Parathyroid adenoma (tissue), 2 donors: ENCODE results near the gene SNX8.

ENCODE experiments used
- H2AFZ ChIP-seq: fragments of 300-600 bp; sonication (generic); one replicate; pipeline ENCODE4 v1.7.0; 2017; ENCODE audit warnings: antibody characterized with exemption, mild to moderate bottlenecking
- H3K27ac ChIP-seq: fragments of 300-600 bp; sonication (generic); one replicate; pipeline ENCODE4 v1.7.0; 2017
- H3K27me3 ChIP-seq: fragments of 300-600 bp; sonication (generic); one replicate; pipeline ENCODE4 v1.7.0; 2017; ENCODE audit warnings: low read length; ENCODE audit not compliant: control insufficient read depth, insufficient read depth
- H3K36me3 ChIP-seq: fragments of 300-600 bp; sonication (generic); one replicate; pipeline ENCODE4 v1.7.0; 2017; ENCODE audit warnings: low read length; ENCODE audit not compliant: control insufficient read depth, insufficient read depth
- H3K4me1 ChIP-seq: fragments of 300-600 bp; sonication (generic); one replicate; pipeline ENCODE4 v1.7.0; 2017; ENCODE audit warnings: control low read depth
- H3K4me2 ChIP-seq: fragments of 300-600 bp; sonication (generic); one replicate; pipeline ENCODE4 v1.7.0; 2017; ENCODE audit warnings: low read length
- H3K4me3 ChIP-seq: fragments of 300-600 bp; sonication (generic); one replicate; pipeline ENCODE4 v1.7.0; 2017; ENCODE audit warnings: low read depth, low read length
- H3K79me2 ChIP-seq: fragments of 300-600 bp; sonication (generic); one replicate; pipeline ENCODE4 v1.7.0; 2017; ENCODE audit warnings: control low read depth
- H3K9ac ChIP-seq: fragments of 300-600 bp; sonication (generic); one replicate; pipeline ENCODE4 v1.7.0; 2017; ENCODE audit warnings: mild to moderate bottlenecking
- H3K9me3 ChIP-seq: fragments of 300-600 bp; sonication (generic); one replicate; pipeline ENCODE4 v1.7.0; 2017; ENCODE audit warnings: low read length; ENCODE audit not compliant: control insufficient read depth
- CTCF ChIP-seq: fragments of 300-600 bp; sonication (generic); IDR thresholded peaks from one replicate; pipeline ENCODE4 v1.7.0; 2017; ENCODE audit warnings: antibody characterized with exemption, mild to moderate bottlenecking
- donor health status: primary hyperparathyroidism.

The SNX8 gene

DNA sequence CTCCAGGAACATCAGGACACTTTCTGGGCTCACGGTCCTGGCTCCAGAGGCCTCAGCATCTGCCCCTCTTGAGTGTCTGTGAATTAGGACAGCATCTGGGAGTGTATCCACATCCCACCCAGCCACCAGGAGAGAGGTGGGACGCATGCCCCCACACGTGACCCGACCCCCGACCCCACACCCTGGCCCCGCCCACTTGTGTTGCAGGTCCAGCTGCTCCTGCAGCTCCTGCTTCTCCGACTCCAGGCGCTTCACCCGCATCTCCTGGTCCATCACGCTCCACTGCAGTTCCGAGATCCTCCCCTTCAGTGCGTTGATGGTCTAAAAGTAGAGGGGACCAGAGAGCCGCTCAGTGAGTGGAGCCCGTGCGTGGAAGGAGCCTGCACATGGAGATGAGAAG lies 95.1 kb downstream of the SNX8 start:
- no peaks in the 10 kb centered on the region for H3K27me3 ChIP-seq
- H3K36me3 ChIP-seq = peaks cover 2% of the 10 kb centered on the region
- no peaks in the 10 kb centered on the region for H3K9me3 ChIP-seq

GRCh38 chr7:2218444-2218785 lies 95.8 kb downstream of the SNX8 start:
- H3K9me3 ChIP-seq = no peaks in the 10 kb centered on the region
- no peak overlapping the region for H3K9ac ChIP-seq
- H3K4me1 ChIP-seq = no peaks in the 10 kb centered on the region
- peaks cover 2% of the 10 kb centered on the region for H3K36me3 ChIP-seq
- no peak overlapping the region for H2AFZ ChIP-seq
- no peak overlapping the region for H3K4me2 ChIP-seq
- no peak for TF ChIP-seq CTCF
- H3K27me3 ChIP-seq = no peaks in the 10 kb centered on the region
- H3K79me2 ChIP-seq = no peaks in the 10 kb centered on the region
- no peak overlapping the region for H3K4me3 ChIP-seq
- no peak overlapping the region for H3K27ac ChIP-seq

More for the DNA sequence above, 95.1 kb downstream of the SNX8 start:
- H3K4me1 ChIP-seq = no peaks in the 10 kb centered on the region
- no peak overlapping the region for H3K27ac ChIP-seq
- H3K4me3 ChIP-seq = no peak overlapping the region
- H3K4me2 ChIP-seq = no peak overlapping the region
- peaks cover under 1% of the 10 kb centered on the region for H3K79me2 ChIP-seq
- H3K9ac ChIP-seq = no peak overlapping the region
- TF ChIP-seq CTCF = no peak
- H2AFZ ChIP-seq = no peak overlapping the region

- H3K9me3 ChIP-seq = no peaks in the 10 kb centered on the region
- no peak overlapping the region for H3K9ac ChIP-seq
- H3K4me3 ChIP-seq = no peak overlapping the region
- no peaks in the 10 kb centered on the region for H3K27me3 ChIP-seq
- no peak overlapping the region for H3K4me2 ChIP-seq
- no peak overlapping the region for H3K27ac ChIP-seq
- H2AFZ ChIP-seq = no peak overlapping the region
- no peak for TF ChIP-seq CTCF
- H3K79me2 ChIP-seq = no peaks in the 10 kb centered on the region
- H3K36me3 ChIP-seq = peaks cover 2% of the 10 kb centered on the region
- no peaks in the 10 kb centered on the region for H3K4me1 ChIP-seq
These were observed 96.4 kb downstream of the SNX8 start for GRCh38 chr7:2217716-2218443.

DNA sequence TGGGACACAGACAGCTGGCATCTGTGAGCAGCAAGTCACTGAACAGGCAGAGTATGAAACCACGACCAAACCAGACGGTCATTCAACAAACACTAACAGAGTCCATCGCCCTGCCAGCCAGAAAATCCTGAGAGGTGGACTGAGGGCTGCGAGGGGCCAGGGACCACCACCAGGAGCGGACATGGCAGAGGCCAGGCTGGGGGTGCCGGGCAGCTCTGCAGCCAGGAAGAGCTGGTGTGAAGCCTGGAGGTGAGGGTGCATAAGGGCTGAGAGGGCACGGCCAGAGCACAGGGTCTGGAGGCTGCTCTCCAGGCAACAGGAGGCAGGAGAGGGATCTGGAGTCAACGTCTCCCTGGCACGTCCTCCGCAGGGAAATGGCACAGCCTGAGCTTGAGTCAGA lies 97.0 kb downstream of the SNX8 start:
- Histone ChIP-seq H3K9ac (no peak overlapping the region), H3K9me3 (no peaks in the 10 kb centered on the region), H3K4me3 (no peak overlapping the region), H2AFZ (no peak overlapping the region), H3K36me3 (peaks cover 2% of the 10 kb centered on the region), H3K27me3 (no peaks in the 10 kb centered on the region), H3K4me2 (no peak overlapping the region), H3K27ac (no peak overlapping the region), H3K79me2 (no peaks in the 10 kb centered on the region), H3K4me1 (no peaks in the 10 kb centered on the region)
- TF ChIP-seq CTCF = no peak

- no peaks in the 10 kb centered on the region for H3K4me1 ChIP-seq
- H3K79me2 ChIP-seq = no peaks in the 10 kb centered on the region
- peaks cover 2% of the 10 kb centered on the region for H3K36me3 ChIP-seq
- H3K9ac ChIP-seq = no peak overlapping the region
- H3K27ac ChIP-seq = no peak overlapping the region
- no peaks in the 10 kb centered on the region for H3K9me3 ChIP-seq
- TF ChIP-seq CTCF = no peak
- H3K27me3 ChIP-seq = no peaks in the 10 kb centered on the region
- H2AFZ ChIP-seq = no peak overlapping the region
- H3K4me2 ChIP-seq = no peak overlapping the region
- no peak overlapping the region for H3K4me3 ChIP-seq
These were observed 98.4 kb downstream of the SNX8 start for GRCh38 chr7:2215851-2216250.
